ENCODE data around the gene CUX1. TPM values are rescaled to one million over a fixed set of nuclear protein-coding genes. Genes with fewer than 3 reads are reported as not detected.

Gene CUX1
- total and polyA plus RNA-seq, 2 of the 13 experiments (the other 11 are each of a cell fraction or from before 2014, with no cell fraction given), result 13.7 to 14.9 TPM

GRCh38 chr7:102286237-102287110, 469.0 kb downstream of the CUX1 start, which contains the start of gene SH2B2 (continued):
- TF ChIP-seq ZNF281 (CRISPR knock-in tag; IDR thresholded peaks at IDR 0.05; ENCODE audit: borderline replicate concordance), result 0 out of 2 replicates have a peak, but pooled peaks have one; percentile 13
- no peak for TF ChIP-seq ZNF646 (CRISPR knock-in tag; IDR thresholded peaks at IDR 0.05)
- peak; percentile 10; the same call in 1 of the 2 replicates for TF ChIP-seq HNRNPL (IDR thresholded peaks at IDR 0.05; ENCODE audit: low read depth, low read length)
- TF ChIP-seq ZMAT3 (CRISPR knock-in tag; conservative IDR thresholded peaks at IDR 0.05), result no peak
- TF ChIP-seq ETS1 (CRISPR knock-in tag; IDR thresholded peaks at IDR 0.05), result peak; percentile 61
- TF ChIP-seq ZNF724P (CRISPR knock-in tag; IDR thresholded peaks at IDR 0.05; ENCODE audit: borderline replicate concordance), result peak; percentile 25; the same call in 1 of the 2 replicates
- TF ChIP-seq FOXP1 (IDR thresholded peaks at IDR 0.05), result no peak
- no peak for TF ChIP-seq FOXP1 (CRISPR knock-in tag; IDR thresholded peaks at IDR 0.05)
- 0 out of 2 replicates have a peak, but pooled peaks have one; percentile 11 for TF ChIP-seq PBX2 (CRISPR knock-in tag; IDR thresholded peaks at IDR 0.05)
- 0 out of 2 replicates have a peak, but pooled peaks have one; percentile 39 for TF ChIP-seq THAP8 (CRISPR knock-in tag; IDR thresholded peaks at IDR 0.05; ENCODE audit: borderline replicate concordance)
- no peak; the same call in 1 of the 2 replicates for TF ChIP-seq RAD21 (CRISPR knock-in tag; IDR thresholded peaks at IDR 0.05)
- TF ChIP-seq ZNF460 (CRISPR knock-in tag; IDR thresholded peaks at IDR 0.05; ENCODE audit: borderline replicate concordance), result peak; percentile 14; the same call in 1 of the 2 replicates
- TF ChIP-seq SP140L (CRISPR knock-in tag; IDR thresholded peaks at IDR 0.05; ENCODE audit: borderline replicate concordance), result no peak
- no peak for TF ChIP-seq KLF13 (CRISPR knock-in tag; IDR thresholded peaks at IDR 0.05)
- peak; percentile 47 for TF ChIP-seq RBM39 (IDR thresholded peaks at IDR 0.05; ENCODE audit: low read depth, low read length, poor library complexity, severe bottlenecking)
